ENCODE data around the gene PDE6B. TPM values are rescaled to one million over a fixed set of nuclear protein-coding genes. Genes with fewer than 3 reads are reported as not detected.
"Not testable (repeated sequence)": the region's sequence is repeated elsewhere in the genome, so short reads cannot be mapped to it uniquely, and the experiment has no call there.

Gene PDE6B
- total RNA-seq, 4 donors from 2014 or later, result 6.4 to 26.4 (median 14.4) TPM

GRCh38 chr4:637536-638280 is 12.3 kb downstream of the PDE6B start:
- Histone ChIP-seq H3K36me3 (no peaks in the 10 kb centered on the region), H3K27ac (no peak overlapping the region), H3K9me3 (no peaks in the 10 kb centered on the region), H3K4me3 (replicated peaks in 1 of 3) (no peak overlapping the region), H3K4me1 (no peaks in the 10 kb centered on the region), H3K27me3 (no peaks in the 10 kb centered on the region)
- intact Hi-C loops (cut with DNase I), result no loop called here
- 69 to 78% methylated on average over 17 to 27 of the region's 32 CpGs for WGBS, 2 donors
- TF ChIP-seq POLR2A (IDR thresholded peaks at IDR 0.05), result no peak
- TF ChIP-seq CTCF (IDR thresholded peaks at IDR 0.05), result no peak
- no peak for DNase-seq

- 89 to 90% methylated on average over 6 of the region's 6 CpGs for WGBS, 2 donors
- not testable (repeated sequence) for DNase-seq, H3K27me3 ChIP-seq
These were observed 17.0 kb downstream of the PDE6B start for GRCh38 chr4:642366-642765.

GRCh38 chr4:646460-646859 is 21.1 kb downstream of the PDE6B start:
- Histone ChIP-seq H3K9me3 (no peaks in the 10 kb centered on the region), H3K27me3 (no peaks in the 10 kb centered on the region), H3K4me1 (peaks cover 4% of the 10 kb centered on the region in 2 donors), H3K36me3 (no peaks in the 10 kb centered on the region), H3K27ac (no peak overlapping the region), H3K4me3 (replicated peaks in 1 of 3) (no peak overlapping the region)
- 87% methylated on average over 32 of the region's 32 CpGs for WGBS, 2 donors
- intact Hi-C loops (cut with DNase I), result no loop called here
- DNase-seq, result no peak
- TF ChIP-seq CTCF (IDR thresholded peaks at IDR 0.05) (no peak), POLR2A (IDR thresholded peaks at IDR 0.05) (no peak)

More at GRCh38 chr4:642366-642765, 17.0 kb downstream of the PDE6B start:
- H3K27ac ChIP-seq; H3K9me3 ChIP-seq; H3K4me1 ChIP-seq; intact Hi-C loops (cut with DNase I); H3K36me3 ChIP-seq; H3K4me3 ChIP-seq (replicated peaks in 1 of 3): not testable (repeated sequence)

- DNase-seq, result no peak
- Histone ChIP-seq H3K4me3 (replicated peaks in 1 of 3) (no peak overlapping the region), H3K9me3 (no peaks in the 10 kb centered on the region), H3K27ac (no peak overlapping the region), H3K27me3 (no peaks in the 10 kb centered on the region), H3K4me1 (peaks cover 8% of the 10 kb centered on the region in 2 donors), H3K36me3 (no peaks in the 10 kb centered on the region)
- intact Hi-C loops (cut with DNase I), result no loop called here
- WGBS, 2 donors, result 79 to 83% methylated on average over 13 of the region's 13 CpGs
- TF ChIP-seq POLR2A (IDR thresholded peaks at IDR 0.05), result no peak
- TF ChIP-seq CTCF (IDR thresholded peaks at IDR 0.05), result no peak
These were observed 22.1 kb downstream of the PDE6B start for GRCh38 chr4:647481-647880.

- intact Hi-C loops (cut with DNase I), result no loop called here
- no peak overlapping the region for H3K4me3 ChIP-seq (replicated peaks in 1 of 3)
- DNase-seq, result no peak
These were observed 23.4 kb downstream of the PDE6B start for GRCh38 chr4:648579-649292.

More at GRCh38 chr4:648579-649292, 23.4 kb downstream of the PDE6B start:
- 66 to 89% methylated on average over 14 to 19 of the region's 28 CpGs for WGBS, 2 donors
- H3K27ac ChIP-seq, result no peak overlapping the region
- H3K36me3 ChIP-seq, result no peaks in the 10 kb centered on the region
- no peak for TF ChIP-seq CTCF (IDR thresholded peaks at IDR 0.05)
- TF ChIP-seq POLR2A (IDR thresholded peaks at IDR 0.05), result no peak
- peaks cover 8% of the 10 kb centered on the region in 2 donors for H3K4me1 ChIP-seq
- no peaks in the 10 kb centered on the region for H3K9me3 ChIP-seq
- no peaks in the 10 kb centered on the region for H3K27me3 ChIP-seq

Data from thyroid gland (tissue), 4 donors.